Measurements from ENCODE around the gene ADGRL2. TPM values are rescaled to one million over a fixed set of nuclear protein-coding genes. Genes with fewer than 3 reads are reported as not detected.

Gene ADGRL2
- total RNA-seq, 1 experiment from 2014 or later = 0.51 TPM

GRCh38 chr1:82032068-82032467, 231.3 kb downstream of the ADGRL2 start:
- no peaks in the 10 kb centered on the region for H3K9me3 ChIP-seq (ENCODE audit: low read length)

GRCh38 chr1:82034812-82035211, 234.1 kb downstream of the ADGRL2 start:
- CTCF ChIA-PET = no interaction called here
- TF ChIP-seq EZH2phosphoT487 (IDR thresholded peaks at IDR 0.05; ENCODE audit: borderline replicate concordance, low read length) = no peak
- TF ChIP-seq, protein P1, sequence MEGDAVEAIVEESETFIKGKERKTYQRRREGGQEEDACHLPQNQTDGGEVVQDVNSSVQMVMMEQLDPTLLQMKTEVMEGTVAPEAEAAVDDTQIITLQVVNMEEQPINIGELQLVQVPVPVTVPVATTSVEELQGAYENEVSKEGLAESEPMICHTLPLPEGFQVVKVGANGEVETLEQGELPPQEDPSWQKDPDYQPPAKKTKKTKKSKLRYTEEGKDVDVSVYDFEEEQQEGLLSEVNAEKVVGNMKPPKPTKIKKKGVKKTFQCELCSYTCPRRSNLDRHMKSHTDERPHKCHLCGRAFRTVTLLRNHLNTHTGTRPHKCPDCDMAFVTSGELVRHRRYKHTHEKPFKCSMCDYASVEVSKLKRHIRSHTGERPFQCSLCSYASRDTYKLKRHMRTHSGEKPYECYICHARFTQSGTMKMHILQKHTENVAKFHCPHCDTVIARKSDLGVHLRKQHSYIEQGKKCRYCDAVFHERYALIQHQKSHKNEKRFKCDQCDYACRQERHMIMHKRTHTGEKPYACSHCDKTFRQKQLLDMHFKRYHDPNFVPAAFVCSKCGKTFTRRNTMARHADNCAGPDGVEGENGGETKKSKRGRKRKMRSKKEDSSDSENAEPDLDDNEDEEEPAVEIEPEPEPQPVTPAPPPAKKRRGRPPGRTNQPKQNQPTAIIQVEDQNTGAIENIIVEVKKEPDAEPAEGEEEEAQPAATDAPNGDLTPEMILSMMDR (conservative IDR thresholded peaks at IDR 0.05; ENCODE audit: low read depth, low read length) = no peak
- TF ChIP-seq EZH2 (IDR thresholded peaks at IDR 0.05; ENCODE audit: low read length, unreplicated experiment) = no peak
- H3K36me3 ChIP-seq (ENCODE audit: low read depth, low read length) = no peaks in the 10 kb centered on the region

More at GRCh38 chr1:82032068-82032467, 231.3 kb downstream of the ADGRL2 start:
- Histone ChIP-seq H3K9me2 (replicated peaks; ENCODE audit: low read length) (no peaks in the 10 kb centered on the region), H3K4me3 (ENCODE audit: low read length) (no peak overlapping the region), H3K4me1 (ENCODE audit: insufficient read depth, low read length) (no peaks in the 10 kb centered on the region), H3K27ac (ENCODE audit: low read length) (no peak overlapping the region), H4K20me1 (ENCODE audit: low read length) (no peaks in the 10 kb centered on the region), H3K36me3 (ENCODE audit: low read depth, low read length) (no peaks in the 10 kb centered on the region), H2AFZ (ENCODE audit: low read length) (no peak overlapping the region), H3K27me3 (ENCODE audit: low read length) (peaks cover 7% of the 10 kb centered on the region; the same call in 1 of the 2 replicates), H3F3A (ENCODE audit: low read length, unreplicated experiment) (no peaks in the 10 kb centered on the region), H3K4me2 (ENCODE audit: low read length) (no peak overlapping the region), H3K79me2 (ENCODE audit: low read length) (no peaks in the 10 kb centered on the region), H3K9ac (ENCODE audit: low read length) (no peak overlapping the region)
- ChIA-PET CTCF (no interaction called here), POLR2A (ENCODE audit: unreplicated experiment) (no interaction called here)
- intact Hi-C loops (cut with micrococcal nuclease) = no loop called here
- no peak for DNase-seq
- no peak for ATAC-seq
- no TSS peak for BruUV-seq (replicated peaks)
- TF ChIP-seq EZH2phosphoT487 (IDR thresholded peaks at IDR 0.05; ENCODE audit: borderline replicate concordance, low read length) (no peak), EZH2 (IDR thresholded peaks at IDR 0.05; ENCODE audit: low read length, unreplicated experiment) (no peak)
- TF ChIP-seq, protein P1 (conservative IDR thresholded peaks at IDR 0.05; ENCODE audit: low read depth, low read length) = no peak

More at GRCh38 chr1:82034812-82035211, 234.1 kb downstream of the ADGRL2 start:
- ATAC-seq (no peak), DNase-seq (no peak)
- Histone ChIP-seq H3K4me2 (ENCODE audit: low read length) (no peak overlapping the region), H2AFZ (ENCODE audit: low read length) (no peak overlapping the region), H3K4me1 (ENCODE audit: insufficient read depth, low read length) (no peaks in the 10 kb centered on the region), H4K20me1 (ENCODE audit: low read length) (no peaks in the 10 kb centered on the region), H3K9me2 (replicated peaks; ENCODE audit: low read length) (no peaks in the 10 kb centered on the region), H3K9ac (ENCODE audit: low read length) (no peak overlapping the region), H3K4me3 (ENCODE audit: low read length) (no peak overlapping the region), H3K27me3 (ENCODE audit: low read length) (peaks cover 16% of the 10 kb centered on the region; the same call in 1 of the 2 replicates), H3F3A (ENCODE audit: low read length, unreplicated experiment) (no peaks in the 10 kb centered on the region), H3K9me3 (ENCODE audit: low read length) (no peaks in the 10 kb centered on the region), H3K27ac (ENCODE audit: low read length) (no peak overlapping the region), H3K79me2 (ENCODE audit: low read length) (no peaks in the 10 kb centered on the region)
- intact Hi-C loops (cut with micrococcal nuclease) = no loop called here
- BruUV-seq (replicated peaks) = no TSS peak
- POLR2A ChIA-PET (ENCODE audit: unreplicated experiment) = no interaction called here

Data from PC-3 (cell line).